Activated naive CD4-positive, alpha-beta T cell treated with anti-CD3 and anti-CD28 coated beads, Interleukin-2, amount 10 ng/mL, durations not matched to agents 7 days and 5 days (primary cell): ENCODE results near the gene BASP1.

Source experiments
- CTCF ChIA-PET: fragments of 350-600 bp; sonication (Branson Sonifier 250); formaldehyde crosslinking; loops from one replicate; lab custom pipeline; 2021; ENCODE audit warnings: antibody characterized with exemption; lab: Charles Lee
- DNase-seq: peaks from one replicate; pipeline ENCODE4 v3.0.0-alpha.2; 2020
- H3K27ac Mint-ChIP-seq: one replicate; pipeline ENCODE4 v1.8.0; 2021; ENCODE audit warnings: mild to moderate bottlenecking, moderate library complexity, mixed read lengths
- H3K27me3 Mint-ChIP-seq: one replicate; pipeline ENCODE4 v1.8.0; 2021; ENCODE audit warnings: mild to moderate bottlenecking, mixed read lengths
- H3K36me3 Mint-ChIP-seq: one replicate; pipeline ENCODE4 v1.8.0; 2021; ENCODE audit warnings: mixed read lengths
- H3K4me1 Mint-ChIP-seq: one replicate; pipeline ENCODE4 v1.8.0; 2021; ENCODE audit warnings: mixed read lengths
- H3K4me3 Mint-ChIP-seq: one replicate; pipeline ENCODE4 v1.8.0; 2021; ENCODE audit warnings: mild to moderate bottlenecking, moderate library complexity, mixed read lengths
- H3K9me3 Mint-ChIP-seq: one replicate; pipeline ENCODE4 v1.8.0; 2021; ENCODE audit warnings: mixed read lengths

BASP1 gene

DNA sequence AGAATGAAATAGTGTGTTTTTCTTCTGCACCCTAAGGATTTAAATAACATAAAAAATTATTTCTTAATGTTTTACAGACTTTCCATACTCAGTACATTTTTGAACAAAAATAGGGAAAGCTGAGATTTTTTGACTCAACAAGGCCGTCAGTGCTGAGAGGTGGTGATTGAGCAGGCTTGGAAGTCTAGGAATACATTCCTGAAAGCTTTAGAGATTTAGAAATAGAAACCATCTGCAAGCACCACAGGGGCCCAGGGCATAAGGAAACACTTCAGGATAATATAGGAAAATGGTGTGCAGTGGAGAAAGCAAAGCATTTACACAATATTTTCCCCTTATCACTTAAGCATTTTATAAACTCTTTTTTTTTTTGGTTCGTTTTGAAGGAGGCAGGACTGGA, 5.2 kb downstream of the BASP1 start:
- H3K27me3 Mint-ChIP-seq, result peaks cover 20% of the 10 kb centered on the region
- no peak overlapping the region for H3K4me3 Mint-ChIP-seq

DNA sequence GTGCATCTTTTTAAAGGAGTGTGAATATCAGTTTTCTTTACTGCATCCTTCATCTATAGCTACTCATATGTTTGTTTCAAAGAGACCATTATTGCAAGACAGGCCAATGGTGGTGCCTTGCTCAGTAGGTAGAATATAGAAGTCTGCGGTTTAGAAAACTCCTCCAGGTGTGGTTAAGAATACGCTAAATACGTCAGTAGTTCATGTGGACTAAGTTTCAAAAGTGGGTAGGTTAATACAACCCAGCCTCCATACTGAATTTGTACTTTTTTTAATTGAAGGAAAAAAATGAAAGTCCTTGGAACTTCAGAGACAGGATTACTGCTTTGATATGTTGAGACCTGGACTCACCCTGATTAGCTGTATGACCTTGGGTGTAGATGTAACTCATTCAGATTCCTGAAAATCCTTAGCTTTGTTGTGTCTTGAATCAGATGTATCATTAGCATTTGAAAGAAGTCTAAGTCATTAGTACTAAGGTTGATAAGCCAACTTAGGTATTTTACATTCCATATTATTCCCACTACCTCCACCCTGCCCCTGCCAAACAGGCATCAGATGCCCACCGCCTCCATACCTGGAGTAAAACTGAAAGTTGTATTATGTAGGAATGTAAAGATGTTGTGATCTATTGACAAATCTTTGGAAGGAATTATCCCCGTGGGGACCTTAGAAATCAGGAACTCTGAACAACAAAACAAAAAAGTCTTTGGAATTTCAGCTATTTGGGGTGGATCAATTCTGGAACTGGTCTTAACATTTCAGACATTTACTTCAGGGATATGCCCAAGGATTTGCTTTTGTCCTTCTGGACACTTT, 6.1 kb downstream of the BASP1 start:
- CTCF ChIA-PET, result no interaction called here
- Mint-ChIP-seq H3K36me3 (no peaks in the 10 kb centered on the region), H3K9me3 (no peaks in the 10 kb centered on the region), H3K4me3 (no peak overlapping the region), H3K27ac (no peak overlapping the region), H3K4me1 (peaks cover 6% of the 10 kb centered on the region), H3K27me3 (peaks cover 11% of the 10 kb centered on the region)
- no peak for DNase-seq

More for the DNA sequence above, 5.2 kb downstream of the BASP1 start:
- Mint-ChIP-seq H3K4me1 (peaks cover 6% of the 10 kb centered on the region), H3K9me3 (no peaks in the 10 kb centered on the region), H3K27ac (no peak overlapping the region), H3K36me3 (no peaks in the 10 kb centered on the region)
- no peak for DNase-seq
- CTCF ChIA-PET, result no interaction called here

DNA sequence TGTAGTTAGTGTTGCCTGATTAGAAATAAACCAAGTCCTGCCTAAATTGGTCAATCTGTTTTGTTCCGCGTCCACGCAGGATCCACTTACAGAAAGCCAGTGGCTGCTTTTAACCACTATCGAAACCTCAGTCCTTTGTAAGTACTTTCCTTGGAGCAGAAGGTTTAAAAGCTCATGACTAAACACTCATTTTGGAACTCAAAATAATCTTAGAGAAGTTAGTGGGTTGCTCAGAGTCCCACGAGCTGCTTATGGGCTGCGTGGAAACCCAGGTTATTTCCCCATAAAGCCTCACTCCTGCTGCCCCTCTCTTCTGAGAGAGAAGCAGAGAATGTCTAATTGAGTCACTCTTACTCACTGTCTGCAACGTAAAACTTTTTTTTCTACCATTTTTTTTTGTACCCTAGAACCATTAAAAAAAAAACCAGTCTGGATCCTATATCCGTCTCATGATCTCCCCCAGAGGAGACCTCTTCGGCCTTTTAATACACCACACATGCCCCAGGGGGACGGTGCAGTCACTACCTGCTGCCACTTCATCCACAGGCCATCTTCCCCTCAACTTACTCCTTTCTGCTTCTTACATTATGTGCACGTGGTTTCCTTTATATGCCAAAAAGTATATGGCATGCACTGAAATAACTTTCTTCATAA, 7.6 kb downstream of the BASP1 start:
- Mint-ChIP-seq H3K4me3 (no peak overlapping the region), H3K27ac (no peak overlapping the region), H3K4me1 (no peaks in the 10 kb centered on the region), H3K9me3 (no peaks in the 10 kb centered on the region), H3K27me3 (no peaks in the 10 kb centered on the region), H3K36me3 (no peaks in the 10 kb centered on the region)
- CTCF ChIA-PET, result no interaction called here
- no peak for DNase-seq

DNA sequence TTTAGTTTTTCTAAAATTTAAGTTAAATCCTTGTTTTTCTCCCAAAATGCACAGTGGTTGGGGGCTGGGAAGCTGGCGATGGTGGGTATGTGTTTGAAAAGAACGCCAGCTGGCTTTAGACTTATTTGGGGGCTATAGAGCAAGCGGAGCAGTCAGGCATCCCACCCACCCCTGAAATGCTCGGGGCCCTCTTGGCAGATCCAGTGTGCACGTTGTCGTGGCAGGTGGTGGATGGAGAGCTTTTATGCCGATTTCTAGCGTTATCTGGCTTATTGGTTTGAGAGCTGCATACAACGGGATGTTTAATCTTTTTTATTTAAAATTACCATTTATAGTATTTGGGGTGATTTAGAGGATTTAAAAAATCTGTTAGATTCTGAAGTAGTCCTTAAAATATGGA, 8.1 kb downstream of the BASP1 start:
- no peak overlapping the region for H3K27ac Mint-ChIP-seq
- no peak overlapping the region for H3K4me3 Mint-ChIP-seq
- no peak for DNase-seq
- CTCF ChIA-PET, result no interaction called here
- no peaks in the 10 kb centered on the region for H3K9me3 Mint-ChIP-seq
- no peaks in the 10 kb centered on the region for H3K36me3 Mint-ChIP-seq
- no peaks in the 10 kb centered on the region for H3K4me1 Mint-ChIP-seq
- no peaks in the 10 kb centered on the region for H3K27me3 Mint-ChIP-seq

DNA sequence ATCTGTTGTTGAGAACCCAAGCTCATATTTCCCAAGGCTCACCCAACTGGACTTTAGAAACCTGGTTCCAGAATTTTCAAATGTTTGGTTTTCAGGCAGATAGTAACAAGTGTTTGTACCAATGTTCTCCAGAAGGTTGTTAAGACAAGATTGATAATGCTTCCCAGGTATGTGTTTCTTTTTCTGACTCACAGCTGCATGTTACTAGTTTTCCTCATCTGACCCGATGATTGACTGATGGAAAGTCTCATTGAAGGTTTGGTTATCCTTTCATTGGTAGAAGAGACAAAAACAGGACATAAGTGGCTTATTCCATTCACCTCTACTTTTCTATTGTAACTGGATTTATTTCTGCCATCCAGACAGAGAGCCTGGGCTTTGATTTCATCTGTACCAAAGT, 10.4 kb downstream of the BASP1 start:
- no peaks in the 10 kb centered on the region for H3K9me3 Mint-ChIP-seq
- DNase-seq, result no peak
- H3K36me3 Mint-ChIP-seq, result no peaks in the 10 kb centered on the region
- CTCF ChIA-PET, result no interaction called here
- H3K4me3 Mint-ChIP-seq, result no peak overlapping the region
- no peaks in the 10 kb centered on the region for H3K27me3 Mint-ChIP-seq
- no peak overlapping the region for H3K27ac Mint-ChIP-seq
- no peaks in the 10 kb centered on the region for H3K4me1 Mint-ChIP-seq

DNA sequence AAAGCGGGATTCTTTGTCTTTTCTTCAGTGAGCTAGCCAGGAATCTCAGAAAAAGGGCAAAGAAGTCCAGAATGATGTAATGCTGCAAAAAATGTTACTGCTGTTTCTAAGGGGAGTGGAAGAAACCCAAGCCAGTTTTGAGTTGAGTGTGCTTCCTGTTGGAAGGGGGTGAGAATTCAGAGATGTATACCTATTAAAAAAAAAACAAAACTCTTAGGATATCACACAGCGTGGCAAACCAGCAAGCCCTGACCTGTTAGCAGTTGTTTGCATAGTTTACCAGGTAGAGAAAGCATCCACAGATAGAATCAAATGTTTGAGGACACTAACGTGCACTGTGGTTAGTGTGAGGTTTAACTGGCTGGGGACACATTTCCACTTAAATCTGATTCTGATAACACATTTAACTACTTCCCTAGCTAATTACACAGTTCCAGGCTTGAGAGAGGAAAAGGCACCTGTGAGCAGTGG, 11.4 kb downstream of the BASP1 start:
- no peaks in the 10 kb centered on the region for H3K27me3 Mint-ChIP-seq

DNA sequence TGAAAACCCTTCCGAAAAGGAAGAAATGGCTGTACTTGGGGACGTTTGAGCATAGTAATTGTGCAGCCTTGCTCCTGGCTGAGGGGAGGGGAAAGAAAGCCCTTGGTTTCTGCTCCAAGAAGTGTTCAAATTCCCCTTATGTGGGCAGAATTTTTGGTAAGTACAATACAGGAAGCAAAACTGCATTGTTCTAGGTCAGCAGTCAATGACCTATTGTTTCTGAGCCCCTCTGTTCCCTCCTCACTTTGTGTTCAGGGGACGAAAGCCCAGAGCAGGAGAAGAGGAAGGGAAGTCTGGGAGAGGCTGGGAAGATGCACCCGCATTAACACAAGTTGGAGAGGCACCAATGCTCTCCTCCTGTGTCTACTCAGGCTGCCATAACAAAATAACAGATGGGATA, 11.9 kb downstream of the BASP1 start:
- Mint-ChIP-seq H3K4me1 (no peaks in the 10 kb centered on the region), H3K4me3 (no peak overlapping the region), H3K9me3 (no peaks in the 10 kb centered on the region), H3K36me3 (no peaks in the 10 kb centered on the region), H3K27ac (no peak overlapping the region), H3K27me3 (no peaks in the 10 kb centered on the region)
- no peak for DNase-seq
- CTCF ChIA-PET, result no interaction called here

More for the DNA sequence above, 11.4 kb downstream of the BASP1 start:
- Mint-ChIP-seq H3K9me3 (no peaks in the 10 kb centered on the region), H3K4me3 (no peak overlapping the region), H3K4me1 (no peaks in the 10 kb centered on the region), H3K27ac (no peak overlapping the region), H3K36me3 (no peaks in the 10 kb centered on the region)
- no peak for DNase-seq
- CTCF ChIA-PET, result no interaction called here

DNA sequence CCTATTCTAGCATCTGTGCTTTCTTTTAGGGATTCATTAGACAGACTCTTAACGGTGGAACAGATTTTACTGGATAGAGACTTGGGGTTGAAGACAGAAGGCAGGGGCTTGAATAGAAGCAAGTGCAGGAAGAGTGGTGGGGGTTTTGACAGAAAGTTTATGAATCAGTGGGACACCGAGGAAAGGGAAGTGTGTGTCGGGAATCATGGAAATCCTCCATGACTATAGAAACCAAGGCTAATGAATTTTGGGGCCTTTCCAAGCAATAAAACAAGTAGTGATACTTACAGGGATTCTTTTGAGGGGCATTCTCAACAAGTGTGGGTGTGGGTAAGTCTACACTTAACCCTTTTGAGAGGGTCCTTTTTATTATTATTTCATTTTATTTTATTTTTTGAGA, 12.8 kb downstream of the BASP1 start:
- DNase-seq, result no peak
- no peaks in the 10 kb centered on the region for H3K36me3 Mint-ChIP-seq
- no peaks in the 10 kb centered on the region for H3K4me1 Mint-ChIP-seq
- no peaks in the 10 kb centered on the region for H3K9me3 Mint-ChIP-seq
- CTCF ChIA-PET, result no interaction called here
- H3K27ac Mint-ChIP-seq, result no peak overlapping the region
- no peak overlapping the region for H3K4me3 Mint-ChIP-seq
- no peaks in the 10 kb centered on the region for H3K27me3 Mint-ChIP-seq

DNA sequence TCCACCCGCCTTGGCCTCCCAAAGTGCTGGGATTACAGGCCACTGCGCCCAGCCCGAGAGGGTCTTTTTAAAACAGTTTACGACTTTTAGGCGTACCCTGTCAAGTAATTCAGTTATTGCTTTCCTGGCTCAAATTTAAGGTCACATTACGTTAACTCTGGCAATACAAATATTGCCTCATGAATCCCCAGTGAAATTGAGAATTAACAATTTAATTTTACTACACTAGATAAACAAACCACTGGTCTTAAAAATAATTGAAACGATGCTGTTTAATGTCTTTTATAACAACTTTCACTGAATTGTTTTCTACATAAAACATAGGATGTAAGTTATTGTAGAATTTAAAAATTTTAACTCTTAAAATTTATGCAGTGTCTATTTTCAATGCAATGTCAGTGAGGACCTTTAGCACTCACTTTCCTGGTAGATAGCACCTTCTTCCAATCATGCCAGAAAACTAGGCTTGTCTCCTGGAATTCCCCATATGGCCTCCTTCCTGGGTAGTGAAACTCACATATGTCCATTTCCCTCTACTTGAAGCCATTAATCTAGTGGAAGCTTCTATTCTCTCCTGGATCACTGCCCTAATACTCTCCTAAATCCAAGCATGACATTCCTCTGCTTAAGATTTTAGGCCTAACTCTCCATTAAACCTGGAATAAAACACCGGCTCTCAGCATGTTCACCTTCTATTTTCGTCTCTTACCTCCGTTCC, 13.5 kb downstream of the BASP1 start:
- Mint-ChIP-seq H3K27me3 (no peaks in the 10 kb centered on the region), H3K9me3 (no peaks in the 10 kb centered on the region), H3K27ac (no peak overlapping the region), H3K4me1 (no peaks in the 10 kb centered on the region), H3K4me3 (no peak overlapping the region), H3K36me3 (no peaks in the 10 kb centered on the region)
- DNase-seq, result no peak
- CTCF ChIA-PET, result no interaction called here

DNA sequence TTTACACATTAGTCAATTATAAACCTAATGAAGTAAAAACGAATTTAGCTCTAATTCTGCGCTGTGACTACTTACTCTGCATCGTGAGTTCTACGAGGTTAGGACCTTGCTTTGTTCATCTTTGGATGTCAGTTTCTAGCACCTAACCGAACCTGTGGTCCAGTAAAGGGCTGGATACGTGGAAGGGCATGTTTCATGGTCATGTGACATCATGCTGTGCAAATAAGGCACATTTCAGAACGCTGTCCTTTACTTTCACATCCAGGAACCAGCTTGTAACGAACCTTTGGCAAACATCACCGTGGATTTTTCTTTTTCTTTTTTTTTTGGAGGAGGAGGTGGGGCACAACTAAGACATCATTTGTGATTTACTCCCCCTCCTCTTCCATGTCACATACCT, 15.0 kb downstream of the BASP1 start:
- CTCF ChIA-PET, result no interaction called here
- Mint-ChIP-seq H3K9me3 (no peaks in the 10 kb centered on the region), H3K27me3 (no peaks in the 10 kb centered on the region), H3K4me3 (no peak overlapping the region), H3K36me3 (no peaks in the 10 kb centered on the region), H3K27ac (no peak overlapping the region), H3K4me1 (no peaks in the 10 kb centered on the region)
- no peak for DNase-seq

DNA sequence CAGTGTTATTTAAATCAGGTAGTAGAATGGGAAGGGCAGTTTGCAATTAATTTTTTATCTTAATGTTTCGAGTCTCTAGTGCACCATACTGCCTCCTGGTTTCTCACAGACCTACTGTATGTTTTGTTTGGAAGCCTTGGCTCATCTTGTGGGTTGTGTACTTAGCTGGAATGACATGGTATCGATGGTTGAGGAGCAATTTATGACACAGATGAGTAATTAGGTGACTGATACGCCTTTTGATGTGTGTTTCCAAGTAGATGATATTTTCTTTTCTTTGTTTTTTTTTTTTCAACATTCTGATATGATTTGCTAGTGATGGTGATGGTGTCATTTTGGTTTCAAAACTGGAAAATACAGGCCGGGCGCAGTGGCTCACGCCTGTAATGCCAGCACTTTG, 16.1 kb downstream of the BASP1 start:
- Mint-ChIP-seq H3K4me1 (no peaks in the 10 kb centered on the region), H3K27me3 (no peaks in the 10 kb centered on the region), H3K36me3 (no peaks in the 10 kb centered on the region), H3K9me3 (no peaks in the 10 kb centered on the region), H3K4me3 (no peak overlapping the region), H3K27ac (no peak overlapping the region)
- CTCF ChIA-PET, result interaction anchor here (0.7 kb wide), 1 partner anchor 17 kb away, joined by 4 read pairs; no protein-coding TSS in a partner anchor
- DNase-seq, result no peak

DNA sequence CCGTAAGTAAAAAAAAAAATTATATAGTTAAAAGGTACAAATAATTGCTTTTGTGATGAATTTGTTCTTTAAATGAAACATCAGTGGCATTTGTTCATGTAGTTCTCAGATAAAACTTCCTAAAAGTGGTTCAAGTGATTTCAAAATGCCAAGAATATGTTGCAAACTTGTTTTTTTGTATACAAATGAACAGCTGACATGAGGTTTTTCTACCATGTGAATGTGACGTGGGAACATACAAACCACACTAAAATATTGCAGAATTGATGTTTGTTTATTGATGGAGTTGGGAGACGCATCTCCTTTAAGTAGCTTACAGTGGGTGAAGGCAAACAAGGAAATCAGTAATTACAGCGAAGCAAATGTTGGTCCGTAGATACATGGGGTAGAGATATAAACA, 16.9 kb downstream of the BASP1 start:
- Mint-ChIP-seq H3K36me3 (no peaks in the 10 kb centered on the region), H3K27me3 (no peaks in the 10 kb centered on the region), H3K9me3 (no peaks in the 10 kb centered on the region), H3K4me1 (no peaks in the 10 kb centered on the region), H3K4me3 (no peak overlapping the region), H3K27ac (no peak overlapping the region)
- CTCF ChIA-PET, result no interaction called here
- no peak for DNase-seq

DNA sequence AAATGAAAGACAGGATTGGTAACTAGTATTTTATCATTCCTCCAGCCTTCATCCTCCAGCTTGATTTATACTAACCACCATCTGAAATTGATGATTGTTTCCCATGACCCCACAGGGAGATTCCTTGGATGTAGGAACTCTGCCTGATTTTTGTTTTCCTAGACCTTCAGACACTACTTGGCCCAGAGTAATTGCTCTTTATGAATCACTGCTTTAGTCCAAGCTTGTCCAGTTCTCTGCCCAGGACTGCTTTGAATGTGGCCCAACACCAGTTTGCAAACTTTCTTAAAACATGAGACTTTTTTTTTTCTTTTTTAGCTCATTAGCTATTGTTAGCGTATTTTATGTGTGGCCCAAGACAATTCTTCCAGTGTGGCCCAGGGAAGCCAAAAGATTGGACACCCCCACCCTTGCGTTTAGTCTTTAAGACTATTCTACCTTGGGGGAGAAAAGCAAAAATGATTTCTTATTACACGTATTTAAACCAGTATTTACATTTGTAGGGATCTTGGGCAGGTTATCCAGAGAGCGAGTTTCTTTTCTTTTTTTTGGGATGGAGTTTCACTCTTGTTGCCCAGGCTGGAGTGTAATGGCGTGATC, 18.4 kb downstream of the BASP1 start:
- no peaks in the 10 kb centered on the region for H3K9me3 Mint-ChIP-seq
- H3K36me3 Mint-ChIP-seq, result no peaks in the 10 kb centered on the region
- CTCF ChIA-PET, result interaction anchor here (0.6 kb wide), 1 partner anchor 96 kb away, joined by 3 read pairs; no protein-coding TSS in a partner anchor
- H3K27ac Mint-ChIP-seq, result no peak overlapping the region
- no peaks in the 10 kb centered on the region for H3K4me1 Mint-ChIP-seq
- DNase-seq, result no peak
- H3K4me3 Mint-ChIP-seq, result no peak overlapping the region
- no peaks in the 10 kb centered on the region for H3K27me3 Mint-ChIP-seq

DNA sequence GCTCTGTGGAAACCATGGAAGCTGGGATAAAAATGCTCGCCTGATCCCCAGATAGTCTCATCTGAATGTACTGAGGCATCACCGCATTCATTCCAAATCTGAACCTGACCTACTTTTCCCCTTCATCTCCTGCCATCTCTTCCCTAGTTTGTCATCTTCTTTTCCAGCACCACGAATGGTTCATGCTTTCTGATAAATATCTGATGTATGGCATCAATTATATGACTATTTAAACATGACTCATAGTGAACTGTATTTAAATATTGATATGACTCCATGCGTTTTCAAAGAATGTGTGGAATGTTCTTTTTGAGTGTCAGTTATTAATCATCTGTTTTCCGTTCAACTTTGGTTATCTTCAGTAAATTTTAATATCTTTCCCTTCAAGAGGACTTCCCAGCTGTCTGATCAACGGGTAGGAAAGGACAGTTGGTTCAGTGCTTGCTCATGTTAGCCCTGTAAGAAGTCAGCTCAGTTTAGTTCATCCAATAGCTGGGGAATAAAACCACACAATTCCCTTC, 21.1 kb downstream of the BASP1 start:
- Mint-ChIP-seq H3K9me3 (no peaks in the 10 kb centered on the region), H3K4me3 (no peak overlapping the region), H3K4me1 (no peaks in the 10 kb centered on the region), H3K27me3 (no peaks in the 10 kb centered on the region), H3K36me3 (no peaks in the 10 kb centered on the region), H3K27ac (no peak overlapping the region)
- CTCF ChIA-PET, result no interaction called here
- no peak for DNase-seq
